A673 (cell line): ENCODE measurements around the gene YIF1B. TPM values are rescaled to one million over a fixed set of nuclear protein-coding genes. Genes with fewer than 3 reads are reported as not detected.

Source experiments
- BruUV-seq: library from RNA; stranded (reverse); fragments of 400-500 nt; replicated peaks from 2 replicates; lab custom pipeline; 2021; lab: Mats Ljungman, UMichigan
- CTCF ChIA-PET: fragments of 300-600 bp; sonication (Branson Sonifier 250); formaldehyde crosslinking; loops from one replicate; lab custom pipeline; 2022; ENCODE audit warnings: antibody characterized with exemption; lab: Charles Lee
- POLR2A ChIA-PET: fragments of 300-600 bp; sonication (Branson Sonifier 250); formaldehyde crosslinking; loops from one replicate; lab custom pipeline; 2022; ENCODE audit warnings: antibody characterized with exemption; ENCODE audit not compliant: low non-redundant PET; lab: Charles Lee
- DNase-seq: peaks from one replicate; pipeline ENCODE4 v3.0.0-alpha.2; 2015; ENCODE audit warnings: low spot score
- H3K27ac ChIP-seq: fragments of 200-600 bp; sonication (generic); 2 replicates; pipeline ENCODE4 v1.5.1; 2016; ENCODE audit warnings: mixed run types, low read depth, mild to moderate bottlenecking, mixed read lengths, antibody characterized with exemption, low read length; ENCODE audit not compliant: poor library complexity, severe bottlenecking
- H3K27me3 ChIP-seq: fragments of 200-600 bp; sonication (generic); replicated peaks from 2 replicates; pipeline ENCODE4 v1.6.1; 2017; ENCODE audit warnings: mixed run types, low read depth, mild to moderate bottlenecking, mixed read lengths, antibody characterized with exemption, low read length; ENCODE audit not compliant: insufficient read depth, poor library complexity
- H3K36me3 ChIP-seq: fragments of 200-600 bp; sonication (generic); 2 replicates; pipeline ENCODE4 v1.6.1; 2016; ENCODE audit warnings: mixed run types, mild to moderate bottlenecking, mixed read lengths, antibody characterized with exemption, low read length; ENCODE audit not compliant: insufficient read depth, poor library complexity, severe bottlenecking
- H3K4me1 ChIP-seq: fragments of 200-600 bp; sonication (generic); 2 replicates; pipeline ENCODE4 v1.6.1; 2017; ENCODE audit warnings: mixed run types, mild to moderate bottlenecking, mixed read lengths, antibody characterized with exemption, low read length; ENCODE audit not compliant: insufficient read depth, poor library complexity, severe bottlenecking
- H3K4me3 ChIP-seq: fragments of 200-600 bp; sonication (generic); 2 replicates; pipeline ENCODE4 v1.5.1; 2016; ENCODE audit warnings: low read depth, mixed run types, mild to moderate bottlenecking, mixed read lengths, low read length; ENCODE audit not compliant: poor library complexity, severe bottlenecking
- H3K9me3 ChIP-seq: fragments of 200-600 bp; sonication (generic); 2 replicates; pipeline ENCODE4 v1.6.1; 2016; ENCODE audit warnings: mixed run types, low read depth, mild to moderate bottlenecking, mixed read lengths, antibody characterized with exemption, low read length; ENCODE audit not compliant: poor library complexity, severe bottlenecking
- EZH2 ChIP-seq: fragments of 200-600 bp; sonication (generic); IDR thresholded peaks from 2 replicates; pipeline ENCODE4 v1.6.1; 2017; ENCODE audit warnings: borderline replicate concordance, low read depth, mild to moderate bottlenecking, mixed read lengths, antibody characterized with exemption, low read length; ENCODE audit not compliant: poor library complexity, severe bottlenecking
- intact Hi-C: fragments of 100-400 bp; cut with micrococcal nuclease; formaldehyde crosslinking; loops from one replicate; pipeline ENCODE4 v1.10.0; 2022; ENCODE audit not compliant: unreplicated experiment
- total RNA-seq: library from RNA; stranded (reverse); gene quantifications from 2 replicates; pipeline ENCODE4 v1.2.3, GENCODE V29; 2021
- TF ChIP-seq, protein P1 (sequence below): fragments of 300-800, 200-600 bp; sonication (generic); conservative IDR thresholded peaks from 2 replicates; pipeline ENCODE4 v1.5.1; 2017; ENCODE audit warnings: low read depth, mild to moderate bottlenecking, antibody characterized with exemption, low read length, moderate library complexity, mixed read lengths

The YIF1B gene
- total RNA-seq, 1 experiment from 2014 or later = 57.6 TPM

DNA sequence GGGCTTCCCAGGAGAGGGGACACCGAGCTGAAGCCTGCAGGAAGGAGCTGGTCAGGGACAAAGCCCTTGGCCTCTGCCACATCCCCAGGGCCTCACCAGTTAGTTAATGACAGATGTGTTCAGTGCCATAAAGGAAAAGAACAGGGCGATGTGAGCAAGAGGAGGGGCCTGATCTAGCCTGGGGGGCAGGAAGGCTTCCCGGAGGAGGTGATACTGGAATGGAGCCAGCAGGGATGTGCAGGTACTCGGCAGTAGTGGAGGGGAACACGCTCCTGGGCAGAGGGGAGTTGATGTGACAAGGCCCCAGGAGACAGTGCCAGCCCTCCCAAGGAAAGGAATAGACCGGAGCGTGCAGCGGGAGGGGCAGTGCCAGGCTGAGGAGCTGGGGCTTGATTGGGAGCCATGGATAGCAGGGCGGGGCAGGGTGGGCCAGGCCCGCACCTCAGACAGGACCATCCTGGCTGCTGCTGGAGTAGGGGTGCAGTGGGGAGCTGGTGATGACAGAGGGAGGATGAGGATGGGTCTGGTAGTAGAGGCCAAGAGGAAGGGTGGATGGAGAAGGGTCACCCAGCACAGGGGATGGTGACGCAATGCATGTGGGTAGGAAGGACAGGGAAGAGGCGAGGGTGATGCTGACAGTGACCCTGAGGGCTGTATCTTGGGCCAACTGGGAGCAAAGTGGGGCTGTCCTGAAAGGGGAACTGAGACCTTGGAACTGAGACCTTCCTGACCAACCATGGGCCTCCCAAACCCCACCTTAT lies 7.6 kb downstream of the YIF1B start:
- TF ChIP-seq, protein P1, sequence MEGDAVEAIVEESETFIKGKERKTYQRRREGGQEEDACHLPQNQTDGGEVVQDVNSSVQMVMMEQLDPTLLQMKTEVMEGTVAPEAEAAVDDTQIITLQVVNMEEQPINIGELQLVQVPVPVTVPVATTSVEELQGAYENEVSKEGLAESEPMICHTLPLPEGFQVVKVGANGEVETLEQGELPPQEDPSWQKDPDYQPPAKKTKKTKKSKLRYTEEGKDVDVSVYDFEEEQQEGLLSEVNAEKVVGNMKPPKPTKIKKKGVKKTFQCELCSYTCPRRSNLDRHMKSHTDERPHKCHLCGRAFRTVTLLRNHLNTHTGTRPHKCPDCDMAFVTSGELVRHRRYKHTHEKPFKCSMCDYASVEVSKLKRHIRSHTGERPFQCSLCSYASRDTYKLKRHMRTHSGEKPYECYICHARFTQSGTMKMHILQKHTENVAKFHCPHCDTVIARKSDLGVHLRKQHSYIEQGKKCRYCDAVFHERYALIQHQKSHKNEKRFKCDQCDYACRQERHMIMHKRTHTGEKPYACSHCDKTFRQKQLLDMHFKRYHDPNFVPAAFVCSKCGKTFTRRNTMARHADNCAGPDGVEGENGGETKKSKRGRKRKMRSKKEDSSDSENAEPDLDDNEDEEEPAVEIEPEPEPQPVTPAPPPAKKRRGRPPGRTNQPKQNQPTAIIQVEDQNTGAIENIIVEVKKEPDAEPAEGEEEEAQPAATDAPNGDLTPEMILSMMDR = no peak
- no peak for TF ChIP-seq EZH2

DNA sequence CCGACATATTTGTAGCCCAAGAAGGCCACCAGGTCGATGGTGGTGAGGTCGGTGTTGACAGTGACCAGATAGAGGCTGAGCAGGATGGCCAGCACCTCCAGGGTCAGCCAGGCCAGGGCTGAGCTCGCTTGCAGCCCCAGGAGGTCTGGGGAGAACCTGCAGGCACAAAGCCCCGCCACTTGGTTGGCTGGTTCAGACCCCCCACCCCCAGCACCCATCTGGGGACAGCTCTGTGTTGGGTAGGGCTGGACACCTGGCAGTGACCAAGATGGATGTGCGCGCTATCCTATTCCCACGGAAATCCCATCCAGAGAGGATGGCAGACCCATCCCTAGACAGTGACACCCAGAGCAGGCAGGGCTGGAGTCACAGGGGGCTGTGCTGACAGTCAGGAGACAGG lies 8.2 kb downstream of the YIF1B start:
- intact Hi-C loops = no loop called here
- BruUV-seq = no TSS peak
- ChIA-PET POLR2A (no interaction called here), CTCF (no interaction called here)
- TF ChIP-seq, protein P1 = no peak
- TF ChIP-seq EZH2 = no peak
- Histone ChIP-seq H3K4me1 (no peaks in the 10 kb centered on the region), H3K9me3 (no peaks in the 10 kb centered on the region), H3K27me3 (no peaks in the 10 kb centered on the region), H3K36me3 (no peaks in the 10 kb centered on the region), H3K27ac (no peak overlapping the region), H3K4me3 (no peak overlapping the region)
- DNase-seq = no peak

More for the DNA sequence above, 7.6 kb downstream of the YIF1B start:
- ChIA-PET CTCF (no interaction called here), POLR2A (no interaction called here)
- H3K9me3 ChIP-seq = no peaks in the 10 kb centered on the region
- H3K36me3 ChIP-seq = no peaks in the 10 kb centered on the region
- no peaks in the 10 kb centered on the region for H3K4me1 ChIP-seq
- H3K4me3 ChIP-seq = no peak overlapping the region
- intact Hi-C loops = no loop called here
- DNase-seq = no peak
- no peaks in the 10 kb centered on the region for H3K27me3 ChIP-seq
- H3K27ac ChIP-seq = no peak overlapping the region
- BruUV-seq = no TSS peak

DNA sequence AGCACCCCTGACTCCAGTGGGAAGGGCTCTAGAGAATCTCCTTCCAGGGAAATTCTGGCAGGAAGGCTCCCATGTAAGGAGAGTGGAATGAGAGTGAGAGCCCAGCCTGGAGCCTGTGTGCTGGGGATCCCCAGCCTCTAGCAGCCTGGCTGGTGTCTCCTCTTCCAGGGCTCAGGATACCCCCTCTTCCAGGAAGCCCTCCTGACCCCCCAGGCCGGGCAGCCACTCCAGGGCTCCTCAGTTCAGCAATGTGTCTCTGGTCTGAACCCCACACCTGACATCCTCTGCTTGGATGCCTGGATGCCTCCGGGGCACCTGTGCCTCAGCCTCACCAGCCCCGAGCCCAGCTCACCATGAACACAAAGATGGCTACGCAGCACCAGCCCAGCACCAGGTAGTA lies 8.7 kb downstream of the YIF1B start:
- H3K27ac ChIP-seq = no peak overlapping the region

More for the DNA sequence above, 8.7 kb downstream of the YIF1B start:
- Histone ChIP-seq H3K36me3 (no peaks in the 10 kb centered on the region), H3K9me3 (no peaks in the 10 kb centered on the region), H3K4me3 (no peak overlapping the region), H3K27me3 (no peaks in the 10 kb centered on the region), H3K4me1 (no peaks in the 10 kb centered on the region)
- intact Hi-C loops = no loop called here
- no peak for DNase-seq
- BruUV-seq = no TSS peak
- TF ChIP-seq, protein P1 = no peak
- TF ChIP-seq EZH2 = no peak
- POLR2A ChIA-PET = no interaction called here
- CTCF ChIA-PET = no interaction called here
